ENCODE results near the gene ARVCF.

ARVCF gene, protein sequence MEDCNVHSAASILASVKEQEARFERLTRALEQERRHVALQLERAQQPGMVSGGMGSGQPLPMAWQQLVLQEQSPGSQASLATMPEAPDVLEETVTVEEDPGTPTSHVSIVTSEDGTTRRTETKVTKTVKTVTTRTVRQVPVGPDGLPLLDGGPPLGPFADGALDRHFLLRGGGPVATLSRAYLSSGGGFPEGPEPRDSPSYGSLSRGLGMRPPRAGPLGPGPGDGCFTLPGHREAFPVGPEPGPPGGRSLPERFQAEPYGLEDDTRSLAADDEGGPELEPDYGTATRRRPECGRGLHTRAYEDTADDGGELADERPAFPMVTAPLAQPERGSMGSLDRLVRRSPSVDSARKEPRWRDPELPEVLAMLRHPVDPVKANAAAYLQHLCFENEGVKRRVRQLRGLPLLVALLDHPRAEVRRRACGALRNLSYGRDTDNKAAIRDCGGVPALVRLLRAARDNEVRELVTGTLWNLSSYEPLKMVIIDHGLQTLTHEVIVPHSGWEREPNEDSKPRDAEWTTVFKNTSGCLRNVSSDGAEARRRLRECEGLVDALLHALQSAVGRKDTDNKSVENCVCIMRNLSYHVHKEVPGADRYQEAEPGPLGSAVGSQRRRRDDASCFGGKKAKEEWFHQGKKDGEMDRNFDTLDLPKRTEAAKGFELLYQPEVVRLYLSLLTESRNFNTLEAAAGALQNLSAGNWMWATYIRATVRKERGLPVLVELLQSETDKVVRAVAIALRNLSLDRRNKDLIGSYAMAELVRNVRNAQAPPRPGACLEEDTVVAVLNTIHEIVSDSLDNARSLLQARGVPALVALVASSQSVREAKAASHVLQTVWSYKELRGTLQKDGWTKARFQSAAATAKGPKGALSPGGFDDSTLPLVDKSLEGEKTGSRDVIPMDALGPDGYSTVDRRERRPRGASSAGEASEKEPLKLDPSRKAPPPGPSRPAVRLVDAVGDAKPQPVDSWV

DNA sequence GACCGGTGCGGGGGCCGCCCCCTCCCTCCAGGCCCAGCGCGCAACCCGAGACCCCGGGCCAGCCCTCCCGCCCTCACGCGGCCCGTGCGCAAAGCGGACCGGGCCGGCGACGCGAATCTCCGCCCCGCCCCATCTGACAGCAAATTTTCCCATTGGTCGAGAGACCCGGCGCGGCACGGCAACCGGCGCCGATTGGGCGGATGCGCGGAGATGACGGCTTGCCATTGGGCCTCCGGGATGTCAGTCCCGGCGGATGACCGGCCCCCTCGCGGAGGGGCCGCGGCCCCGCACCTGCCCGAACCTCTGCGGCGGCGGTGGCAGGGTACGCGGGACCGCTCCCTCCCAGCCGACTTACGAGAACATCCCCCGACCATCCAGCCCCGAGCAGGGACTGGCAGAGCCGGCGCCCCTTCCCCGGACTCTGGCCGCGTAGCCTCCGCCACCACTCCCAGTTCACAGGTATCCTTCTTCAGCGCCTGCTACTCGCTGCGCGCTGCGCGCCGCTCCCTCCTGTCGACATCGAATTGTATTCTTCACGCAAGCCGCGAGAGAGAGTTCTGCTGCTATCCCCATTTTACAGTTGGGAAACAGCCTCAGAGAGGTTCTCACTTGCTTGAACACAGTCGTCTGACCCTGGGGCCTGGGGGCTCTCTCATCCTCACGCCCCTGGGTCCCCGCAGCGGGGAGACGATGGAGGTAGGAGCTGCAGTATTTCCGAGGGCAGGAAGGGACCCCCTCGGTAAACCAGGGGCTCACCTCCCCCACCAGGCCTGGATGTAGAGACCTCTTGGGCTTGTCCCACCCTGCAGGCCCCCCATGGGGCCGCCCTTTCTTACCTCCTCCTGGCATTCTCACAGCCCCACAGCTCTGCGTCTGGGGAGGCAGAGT is at the start of gene ARVCF:
TSS of gene ARVCF (minus strand) at position 90 of the 888 bp plus-strand sequence. CDS start 26,029 bp downstream, outside the sequence.
- H3K27me3 ChIP-seq (replicated peaks; ENCODE audit: control insufficient read depth, insufficient read depth, low read length): no peaks in the 10 kb centered on the region
- TF ChIP-seq, protein P1, sequence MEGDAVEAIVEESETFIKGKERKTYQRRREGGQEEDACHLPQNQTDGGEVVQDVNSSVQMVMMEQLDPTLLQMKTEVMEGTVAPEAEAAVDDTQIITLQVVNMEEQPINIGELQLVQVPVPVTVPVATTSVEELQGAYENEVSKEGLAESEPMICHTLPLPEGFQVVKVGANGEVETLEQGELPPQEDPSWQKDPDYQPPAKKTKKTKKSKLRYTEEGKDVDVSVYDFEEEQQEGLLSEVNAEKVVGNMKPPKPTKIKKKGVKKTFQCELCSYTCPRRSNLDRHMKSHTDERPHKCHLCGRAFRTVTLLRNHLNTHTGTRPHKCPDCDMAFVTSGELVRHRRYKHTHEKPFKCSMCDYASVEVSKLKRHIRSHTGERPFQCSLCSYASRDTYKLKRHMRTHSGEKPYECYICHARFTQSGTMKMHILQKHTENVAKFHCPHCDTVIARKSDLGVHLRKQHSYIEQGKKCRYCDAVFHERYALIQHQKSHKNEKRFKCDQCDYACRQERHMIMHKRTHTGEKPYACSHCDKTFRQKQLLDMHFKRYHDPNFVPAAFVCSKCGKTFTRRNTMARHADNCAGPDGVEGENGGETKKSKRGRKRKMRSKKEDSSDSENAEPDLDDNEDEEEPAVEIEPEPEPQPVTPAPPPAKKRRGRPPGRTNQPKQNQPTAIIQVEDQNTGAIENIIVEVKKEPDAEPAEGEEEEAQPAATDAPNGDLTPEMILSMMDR (IDR thresholded peaks at IDR 0.05; ENCODE audit: insufficient read depth, low read length, poor library complexity, severe bottlenecking): no peak
- peak within 1 kb of the TSS; percentile 70 for H3K4me3 ChIP-seq (replicated peaks; ENCODE audit: low read depth, low read length)
- peak; percentile 91 for DNase-seq (ENCODE audit: extremely low read depth, insufficient read length)
- no peaks in the 10 kb centered on the region for H3K36me3 ChIP-seq (ENCODE audit: control insufficient read depth, insufficient read depth, low read length)

DNA sequence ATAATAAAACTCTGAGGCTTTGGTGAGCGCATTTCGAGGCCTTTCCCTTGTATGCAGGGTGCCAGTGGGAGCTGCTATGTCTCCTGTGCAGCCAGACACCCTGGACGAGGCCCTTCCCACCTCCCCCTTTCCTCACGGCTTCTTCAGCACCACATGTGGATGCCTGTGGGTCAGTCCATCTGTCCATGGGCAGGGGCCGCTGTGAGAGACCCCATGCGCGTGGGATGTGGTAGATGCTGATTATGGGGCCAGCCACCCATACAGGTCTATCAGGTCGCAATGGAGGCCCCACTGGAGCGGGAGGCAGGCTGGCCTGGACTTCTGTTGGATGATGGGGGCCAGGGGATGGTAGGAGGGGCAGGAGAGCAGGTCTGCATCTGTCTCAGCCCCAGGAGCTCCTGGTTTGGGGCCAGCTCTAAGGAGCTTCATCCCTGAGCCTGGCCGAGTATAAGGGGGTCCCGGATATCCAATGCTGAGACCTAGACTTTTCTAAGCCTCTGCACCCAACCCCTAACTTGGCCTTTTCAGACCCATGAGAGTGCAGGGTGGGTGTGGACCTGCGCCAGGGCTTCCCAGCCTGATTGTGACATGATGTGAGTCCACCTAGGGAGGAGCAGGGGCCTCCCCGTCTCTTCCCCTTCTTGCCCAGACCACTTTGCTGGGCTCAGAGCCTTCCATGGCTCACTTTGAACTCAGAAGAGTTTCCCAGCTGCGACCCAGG is 49.4 kb upstream of the ARVCF start:
- DNase-seq (ENCODE audit: extremely low read depth, insufficient read length): no peak
- TF ChIP-seq, protein P1 (IDR thresholded peaks at IDR 0.05; ENCODE audit: insufficient read depth, low read length, poor library complexity, severe bottlenecking): no peak
- Histone ChIP-seq H3K27me3 (replicated peaks; ENCODE audit: control insufficient read depth, insufficient read depth, low read length) (no peaks in the 10 kb centered on the region), H3K4me3 (replicated peaks; ENCODE audit: low read depth, low read length) (no peak overlapping the region), H3K36me3 (ENCODE audit: control insufficient read depth, insufficient read depth, low read length) (peaks cover 5% of the 10 kb centered on the region)

DNA sequence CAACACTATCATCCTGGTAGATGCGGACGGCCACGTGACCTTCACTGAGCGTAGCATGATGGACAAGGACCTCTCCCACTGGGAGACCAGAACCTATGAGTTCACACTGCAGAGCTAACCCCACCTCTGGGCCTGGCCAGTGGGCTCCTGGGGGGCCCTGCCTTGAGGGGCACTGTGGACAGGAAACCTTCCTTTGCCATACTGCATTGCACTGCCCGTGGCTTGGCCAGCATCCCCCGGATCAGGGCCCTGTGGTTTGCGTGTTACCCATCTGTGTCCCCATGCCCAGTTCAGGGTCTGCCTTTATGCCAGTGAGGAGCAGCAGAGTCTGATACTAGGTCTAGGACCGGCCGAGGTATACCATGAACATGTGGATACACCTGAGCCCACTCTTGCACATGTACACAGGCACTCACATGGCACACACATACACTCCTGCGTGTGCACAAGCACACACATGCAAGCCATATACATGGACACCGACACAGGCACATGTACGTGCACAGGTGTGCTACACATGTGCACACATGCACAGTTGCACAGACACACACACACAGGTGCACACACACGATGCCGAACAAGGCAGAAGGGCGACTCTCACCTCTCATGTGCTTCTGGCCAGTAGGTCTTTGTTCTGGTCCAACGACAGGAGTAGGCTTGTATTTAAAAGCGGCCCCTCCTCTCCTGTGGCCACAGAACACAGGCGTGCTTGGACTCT is 48.1 kb upstream of the ARVCF start:
- TF ChIP-seq, protein P1 (IDR thresholded peaks at IDR 0.05; ENCODE audit: insufficient read depth, low read length, poor library complexity, severe bottlenecking): no peak
- H3K36me3 ChIP-seq (ENCODE audit: control insufficient read depth, insufficient read depth, low read length): peaks cover 7% of the 10 kb centered on the region
- no peaks in the 10 kb centered on the region for H3K27me3 ChIP-seq (replicated peaks; ENCODE audit: control insufficient read depth, insufficient read depth, low read length)
- no peak for DNase-seq (ENCODE audit: extremely low read depth, insufficient read length)
- no peak overlapping the region for H3K4me3 ChIP-seq (replicated peaks; ENCODE audit: low read depth, low read length)

DNA sequence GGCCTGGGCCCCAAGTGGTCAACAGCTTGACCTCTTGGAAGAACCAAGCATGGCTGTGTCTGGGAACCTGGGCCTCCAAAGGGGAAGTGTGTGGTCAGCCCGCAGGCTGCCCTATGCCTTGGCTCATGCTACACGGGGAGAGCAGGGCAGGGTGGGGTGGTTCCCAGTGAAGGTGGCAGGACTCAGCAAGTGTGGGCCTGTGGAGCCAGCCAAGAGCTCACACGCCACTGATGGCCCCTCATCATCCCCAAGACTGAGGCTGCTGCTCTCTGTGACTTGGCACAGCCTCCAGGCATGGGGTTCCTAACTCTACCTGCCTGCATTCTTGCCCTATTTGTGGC is 47.5 kb upstream of the ARVCF start:
- H3K36me3 ChIP-seq (ENCODE audit: control insufficient read depth, insufficient read depth, low read length): peaks cover 7% of the 10 kb centered on the region
- TF ChIP-seq, protein P1 (IDR thresholded peaks at IDR 0.05; ENCODE audit: insufficient read depth, low read length, poor library complexity, severe bottlenecking): no peak
- DNase-seq (ENCODE audit: extremely low read depth, insufficient read length): no peak
- no peak overlapping the region for H3K4me3 ChIP-seq (replicated peaks; ENCODE audit: low read depth, low read length)
- no peaks in the 10 kb centered on the region for H3K27me3 ChIP-seq (replicated peaks; ENCODE audit: control insufficient read depth, insufficient read depth, low read length)

All from GM06990 (cell line).